Measurements from ENCODE around the gene APBB2.

The APBB2 gene

GRCh38 chr4:41214136-41214824 is at the start of gene APBB2:
Gene APBB2, minus strand, starts transcription at chr4:41214542. Its CDS starts 181,288 bp downstream, at chr4:41033254.
- TF ChIP-seq CTCF (IDR thresholded peaks at IDR 0.05; ENCODE audit: insufficient read depth, missing control alignments), result peak; percentile 58
- DNase-seq (ENCODE audit: insufficient read length, low spot score), result peak; percentile 74
- FAIRE-seq, result no peak

DNA sequence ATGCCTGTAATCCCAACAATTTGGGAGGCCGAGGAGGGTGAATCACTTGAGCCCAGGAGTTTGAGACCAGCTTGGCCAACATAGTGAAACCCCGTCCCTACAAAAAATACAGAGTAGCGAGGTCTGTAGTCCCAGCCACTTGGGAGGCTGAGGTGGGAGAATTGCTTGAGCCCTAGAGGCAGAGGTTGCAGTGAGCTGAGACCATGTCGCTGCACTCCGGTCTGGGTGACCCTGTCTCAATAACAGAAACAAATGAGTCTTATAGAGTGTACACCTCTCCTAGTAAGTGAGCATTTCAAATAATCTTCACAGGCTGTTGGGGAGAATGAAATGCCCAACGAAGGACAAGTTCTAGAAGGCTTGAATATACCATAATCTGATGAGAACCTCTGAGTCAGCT is 47.9 kb upstream of the APBB2 start:
- FAIRE-seq (no peak), DNase-seq (ENCODE audit: insufficient read length, low spot score) (no peak)
- TF ChIP-seq CTCF (IDR thresholded peaks at IDR 0.05; ENCODE audit: insufficient read depth, missing control alignments), result no peak

DNA sequence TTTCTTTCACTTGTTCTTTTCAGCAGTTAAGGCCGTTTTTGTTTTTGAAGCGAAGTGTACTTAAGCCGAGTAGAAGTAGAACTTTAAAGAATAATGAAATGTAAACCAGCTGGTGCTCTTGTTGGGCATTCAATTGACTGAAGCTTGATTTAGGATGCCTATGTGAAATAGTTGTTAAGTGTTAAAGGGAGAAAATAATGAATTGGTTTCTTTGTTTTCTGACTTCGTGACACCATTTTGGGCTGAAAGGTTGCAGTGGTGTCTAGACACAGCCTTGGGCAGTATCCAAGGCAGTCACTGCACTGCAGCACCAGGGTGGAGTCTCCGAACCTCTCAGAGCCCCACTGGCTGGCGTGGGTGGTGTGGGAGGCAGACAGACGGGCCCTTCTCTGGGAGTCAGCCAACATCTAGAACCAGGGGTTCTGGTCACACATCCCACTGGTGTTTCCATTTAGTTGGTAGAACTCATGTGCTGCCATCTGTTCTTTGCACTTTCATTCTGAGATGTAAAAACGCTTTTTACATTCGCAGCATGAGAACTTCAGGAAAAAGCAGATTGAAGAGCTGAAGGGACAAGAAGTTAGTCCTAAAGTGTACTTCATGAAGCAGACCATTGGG is 45.9 kb upstream of the APBB2 start:
- no peak for TF ChIP-seq CTCF (IDR thresholded peaks at IDR 0.05; ENCODE audit: insufficient read depth, missing control alignments)
- FAIRE-seq (no peak), DNase-seq (ENCODE audit: insufficient read length, low spot score) (no peak)

GRCh38 chr4:41258783-41259182 is 44.4 kb upstream of the APBB2 start:
- FAIRE-seq (peak; percentile 75), DNase-seq (ENCODE audit: insufficient read length, low spot score) (no peak)
- TF ChIP-seq CTCF (IDR thresholded peaks at IDR 0.05; ENCODE audit: insufficient read depth, missing control alignments), result peak; percentile 51

DNA sequence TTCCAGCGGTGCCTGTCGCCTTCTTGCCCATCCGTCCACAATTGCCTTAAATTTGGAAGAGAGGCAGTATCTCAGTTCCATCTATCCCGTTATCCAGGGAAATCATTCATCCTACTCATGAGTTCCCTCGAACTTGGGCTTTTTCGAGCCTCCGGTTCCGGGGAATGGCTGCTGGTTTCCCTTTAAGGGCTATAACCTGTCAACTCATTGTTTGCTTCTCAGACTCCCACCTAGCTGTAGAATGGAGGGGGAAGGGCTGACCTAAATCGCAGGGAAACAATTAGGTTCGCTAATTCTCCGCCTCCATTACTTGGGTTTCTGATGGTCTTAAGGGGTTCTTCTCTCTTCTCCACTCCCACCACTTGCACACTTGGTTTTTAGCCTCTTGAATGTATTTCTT is 43.6 kb upstream of the APBB2 start:
- DNase-seq (ENCODE audit: insufficient read length, low spot score) (no peak), FAIRE-seq (no peak)
- no peak for TF ChIP-seq CTCF (IDR thresholded peaks at IDR 0.05; ENCODE audit: insufficient read depth, missing control alignments)

GRCh38 chr4:41257257-41257901 is 43.0 kb upstream of the APBB2 start:
- DNase-seq (ENCODE audit: insufficient read length, low spot score), result peak; percentile 40

More at GRCh38 chr4:41257257-41257901, 43.0 kb upstream of the APBB2 start:
- FAIRE-seq, result no peak
- TF ChIP-seq CTCF (IDR thresholded peaks at IDR 0.05; ENCODE audit: insufficient read depth, missing control alignments), result no peak

Data from D721Med (cell line).